HAP-1 (cell line): ENCODE measurements around the gene C1QTNF7.

ENCODE experiments used
- DNase-seq, 2 experiments: peaks; one replicate each; pipeline ENCODE4 v3.0.0-alpha.2; 2016 to 2020; ENCODE audit warnings: low spot score in 2 of 2
- H3K27me3 ChIP-seq: fragments of 250-450 bp; sonication (Bioruptor Pico); 2 replicates; pipeline ENCODE4 v1.5.1; 2020; ENCODE audit warnings: low read depth, mild to moderate bottlenecking, moderate library complexity
- H3K36me3 ChIP-seq: fragments of 250-450 bp; sonication (Bioruptor Pico); replicated peaks from 2 replicates; pipeline ENCODE4 v1.5.1; 2020; ENCODE audit warnings: mild to moderate bottlenecking
- H3K4me1 ChIP-seq: fragments of 250-450 bp; sonication (Bioruptor Pico); 2 replicates; pipeline ENCODE4 v1.5.1; 2020; ENCODE audit warnings: mild to moderate bottlenecking
- H3K4me3 ChIP-seq: fragments of 250-450 bp; sonication (Bioruptor Pico); 2 replicates; pipeline ENCODE4 v1.5.1; 2020; ENCODE audit warnings: mild to moderate bottlenecking, moderate library complexity
- H3K9me3 ChIP-seq: fragments of 250-450 bp; sonication (Bioruptor Pico); 2 replicates; pipeline ENCODE4 v1.5.1; 2020; ENCODE audit warnings: mild to moderate bottlenecking, moderate library complexity
- in situ Hi-C: fragments of 300-500 bp; cut with MboI; formaldehyde crosslinking; loops from 3 replicates; pipeline ENCODE4 v1.14.3; 2020; ENCODE audit warnings: low sequenced_read_pairs, inconsistent platforms, mixed read lengths

C1QTNF7 gene, protein sequence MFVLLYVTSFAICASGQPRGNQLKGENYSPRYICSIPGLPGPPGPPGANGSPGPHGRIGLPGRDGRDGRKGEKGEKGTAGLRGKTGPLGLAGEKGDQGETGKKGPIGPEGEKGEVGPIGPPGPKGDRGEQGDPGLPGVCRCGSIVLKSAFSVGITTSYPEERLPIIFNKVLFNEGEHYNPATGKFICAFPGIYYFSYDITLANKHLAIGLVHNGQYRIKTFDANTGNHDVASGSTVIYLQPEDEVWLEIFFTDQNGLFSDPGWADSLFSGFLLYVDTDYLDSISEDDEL

DNA sequence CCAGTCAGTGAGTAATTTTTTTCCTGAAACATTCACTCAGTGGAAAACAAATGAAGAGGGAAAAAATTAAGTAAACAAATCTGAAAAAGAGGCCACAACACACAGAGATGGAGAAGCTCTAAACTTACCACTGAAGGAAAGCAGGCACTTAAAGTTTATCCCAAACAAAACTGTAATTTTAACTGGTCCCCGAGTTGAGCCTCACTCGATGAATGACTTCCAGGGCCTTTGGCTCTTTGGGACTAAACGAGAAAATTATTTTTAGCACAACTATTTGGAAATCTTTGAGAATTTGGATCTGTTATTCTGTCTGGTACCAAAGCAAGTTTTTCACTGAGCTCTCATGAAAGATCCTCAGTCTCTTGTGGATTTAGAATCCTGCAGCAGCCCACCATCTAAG is at the start of gene C1QTNF7:
TSS of gene C1QTNF7 (plus strand) at position 333 of the 400 bp plus-strand sequence. CDS start 7,711 bp downstream, outside the sequence.
- H3K36me3 ChIP-seq, result no peaks in the 10 kb centered on the region
- H3K4me1 ChIP-seq, result no peaks in the 10 kb centered on the region
- H3K9me3 ChIP-seq, result no peaks in the 10 kb centered on the region
- in situ Hi-C loops, result no loop called here
- no peak for DNase-seq
- no peaks in the 10 kb centered on the region; the same call in 1 of the 2 replicates for H3K27me3 ChIP-seq
- no peak within 1 kb of the TSS for H3K4me3 ChIP-seq

DNA sequence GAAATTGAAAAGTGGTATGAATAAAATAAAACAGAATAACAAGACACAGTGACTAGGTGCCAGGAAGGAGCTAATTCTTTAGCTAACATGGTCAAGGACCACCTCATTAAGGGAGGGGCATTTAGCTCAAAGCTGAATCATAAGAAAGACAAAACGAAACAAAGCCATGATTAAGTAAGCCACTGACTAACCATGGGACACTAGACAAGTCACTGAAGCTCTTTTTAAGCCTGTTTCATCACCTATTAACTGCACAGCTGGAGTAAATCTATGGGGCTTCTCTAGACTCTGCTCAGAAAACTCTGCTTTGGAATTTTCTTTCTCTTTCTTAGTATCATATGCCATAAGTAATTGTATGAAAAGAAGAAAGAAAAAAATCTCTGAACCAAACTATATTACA is 49.8 kb upstream of the C1QTNF7 start:
- Histone ChIP-seq H3K9me3 (no peaks in the 10 kb centered on the region), H3K4me1 (peaks cover 14% of the 10 kb centered on the region), H3K27me3 (no peaks in the 10 kb centered on the region), H3K36me3 (no peaks in the 10 kb centered on the region), H3K4me3 (no peak overlapping the region)
- in situ Hi-C loops, result no loop called here
- no peak for DNase-seq

DNA sequence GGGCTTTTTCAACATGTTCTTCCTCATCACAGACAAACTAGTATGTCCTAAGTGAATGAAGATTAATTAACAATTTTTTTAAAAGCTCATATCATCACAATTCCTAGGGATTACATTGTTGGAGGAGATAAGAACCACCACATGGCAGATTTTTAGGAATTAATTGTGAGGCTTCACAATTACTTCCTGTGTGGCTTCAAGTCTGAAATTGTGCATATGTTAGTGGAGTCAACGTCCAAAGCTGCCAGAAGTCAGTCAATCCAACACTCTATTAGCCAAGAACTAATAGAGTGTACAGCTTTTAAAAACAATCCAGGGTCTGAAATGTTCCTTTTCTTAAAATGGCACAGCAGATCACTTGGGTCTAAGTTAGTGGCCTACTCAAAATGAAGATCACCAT is 49.3 kb upstream of the C1QTNF7 start:
- peaks cover 14% of the 10 kb centered on the region for H3K4me1 ChIP-seq
- no peak overlapping the region for H3K4me3 ChIP-seq
- H3K36me3 ChIP-seq, result no peaks in the 10 kb centered on the region
- in situ Hi-C loops, result no loop called here
- no peak for DNase-seq
- H3K27me3 ChIP-seq, result no peaks in the 10 kb centered on the region
- H3K9me3 ChIP-seq, result no peaks in the 10 kb centered on the region

DNA sequence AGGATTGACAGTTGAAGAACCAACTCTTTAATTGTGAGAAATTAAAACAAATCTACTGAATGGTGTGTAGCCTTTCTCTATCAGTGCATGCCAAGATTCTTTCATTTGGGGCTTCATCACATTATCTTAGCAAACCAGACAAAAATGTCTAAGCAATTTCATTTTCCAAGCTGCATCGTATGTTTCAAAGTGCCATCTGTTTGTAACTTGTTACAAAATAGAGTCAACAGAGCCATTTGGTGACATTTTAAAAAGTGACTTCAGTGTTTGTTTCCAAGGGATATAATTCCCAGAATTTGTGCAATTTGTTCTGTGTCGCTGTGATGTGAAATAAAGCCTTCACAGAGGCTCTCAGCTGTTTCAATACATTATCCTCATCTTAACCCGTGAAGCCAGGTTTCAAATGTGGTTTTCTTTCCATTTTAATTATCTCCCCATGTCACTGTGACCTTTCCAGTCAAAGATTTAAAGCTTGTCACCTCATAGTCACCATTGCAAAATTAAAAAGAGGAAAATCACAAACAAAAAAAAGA is 46.0 kb upstream of the C1QTNF7 start:
- Histone ChIP-seq H3K27me3 (no peaks in the 10 kb centered on the region), H3K9me3 (no peaks in the 10 kb centered on the region), H3K4me3 (no peak overlapping the region), H3K4me1 (peaks cover 5% of the 10 kb centered on the region), H3K36me3 (no peaks in the 10 kb centered on the region)
- no peak for DNase-seq
- in situ Hi-C loops, result no loop called here

DNA sequence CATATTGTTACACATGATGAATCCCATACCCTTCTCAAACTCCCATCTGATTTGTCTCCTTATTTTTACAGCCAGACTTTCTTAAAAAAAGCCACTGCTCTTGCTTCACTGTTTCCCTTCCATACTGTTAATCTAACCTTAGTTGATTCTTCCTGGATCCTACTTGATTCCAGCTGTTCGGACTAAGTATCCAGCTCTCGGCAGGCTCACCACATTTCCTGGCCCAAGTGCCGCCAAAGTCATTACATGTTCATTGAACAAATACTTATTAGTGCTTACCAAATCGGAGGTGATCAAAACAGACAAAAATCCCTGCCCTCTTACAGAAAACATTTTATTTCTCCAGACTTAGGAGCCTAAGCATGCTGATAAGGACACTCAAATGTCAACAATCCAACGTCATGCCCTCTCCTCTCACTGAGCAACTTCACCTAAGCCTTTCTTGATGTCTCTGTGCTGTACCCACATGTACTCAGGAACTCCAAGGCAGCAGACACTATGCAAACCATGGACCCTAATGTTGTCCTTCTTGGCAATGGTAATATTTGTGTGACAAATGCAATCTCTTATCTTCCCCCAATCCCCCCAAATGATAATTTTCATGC is 45.1 kb upstream of the C1QTNF7 start:
- no peaks in the 10 kb centered on the region for H3K27me3 ChIP-seq
- no peak for DNase-seq
- no peaks in the 10 kb centered on the region for H3K4me1 ChIP-seq
- in situ Hi-C loops, result no loop called here
- H3K9me3 ChIP-seq, result no peaks in the 10 kb centered on the region
- no peaks in the 10 kb centered on the region for H3K36me3 ChIP-seq
- no peak overlapping the region for H3K4me3 ChIP-seq

DNA sequence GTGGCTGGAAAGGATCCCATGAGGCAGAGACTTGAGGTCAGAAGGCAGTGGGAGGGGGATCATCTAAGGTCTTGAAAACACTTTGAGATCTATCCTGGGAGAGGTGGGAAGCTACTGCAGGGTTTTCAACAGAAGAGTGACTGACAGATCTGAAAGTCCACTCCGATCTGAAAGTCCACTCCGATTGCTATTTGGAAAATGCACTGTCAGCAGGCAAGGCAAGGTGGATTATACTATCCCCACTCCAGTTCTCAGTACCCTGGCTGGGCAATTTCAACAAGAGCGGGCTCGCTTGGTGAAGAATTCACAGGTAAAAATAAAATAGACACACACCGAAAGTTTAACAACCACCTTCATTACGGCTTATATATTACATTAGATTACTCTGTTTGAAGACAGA is 42.3 kb upstream of the C1QTNF7 start:
- Histone ChIP-seq H3K4me1 (no peaks in the 10 kb centered on the region), H3K4me3 (no peak overlapping the region), H3K27me3 (no peaks in the 10 kb centered on the region), H3K9me3 (no peaks in the 10 kb centered on the region), H3K36me3 (no peaks in the 10 kb centered on the region)
- in situ Hi-C loops, result no loop called here
- no peak for DNase-seq

DNA sequence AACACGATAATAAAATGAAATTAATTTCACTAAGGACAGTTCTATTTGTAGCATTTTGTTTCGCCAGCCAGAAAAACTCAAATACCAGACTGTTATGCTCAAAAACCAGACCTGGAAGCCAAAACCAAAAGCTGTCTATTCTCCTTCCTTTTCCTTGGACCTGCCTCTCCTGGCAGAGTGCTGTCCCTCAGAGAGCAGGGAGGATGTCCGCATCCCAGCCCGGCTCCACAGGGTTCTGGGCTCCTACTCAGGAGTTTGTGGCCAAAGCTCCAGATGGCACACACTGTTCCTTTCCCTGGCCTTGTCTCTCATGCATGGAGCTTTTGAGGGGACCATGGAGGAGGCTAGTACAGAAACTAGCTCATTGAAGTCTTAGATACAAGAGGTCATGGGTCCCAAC is 41.9 kb upstream of the C1QTNF7 start:
- H3K4me1 ChIP-seq, result no peaks in the 10 kb centered on the region
- no peak overlapping the region for H3K4me3 ChIP-seq
- no peaks in the 10 kb centered on the region for H3K36me3 ChIP-seq
- no peak for DNase-seq
- no peaks in the 10 kb centered on the region for H3K27me3 ChIP-seq
- no peaks in the 10 kb centered on the region for H3K9me3 ChIP-seq
- in situ Hi-C loops, result no loop called here

DNA sequence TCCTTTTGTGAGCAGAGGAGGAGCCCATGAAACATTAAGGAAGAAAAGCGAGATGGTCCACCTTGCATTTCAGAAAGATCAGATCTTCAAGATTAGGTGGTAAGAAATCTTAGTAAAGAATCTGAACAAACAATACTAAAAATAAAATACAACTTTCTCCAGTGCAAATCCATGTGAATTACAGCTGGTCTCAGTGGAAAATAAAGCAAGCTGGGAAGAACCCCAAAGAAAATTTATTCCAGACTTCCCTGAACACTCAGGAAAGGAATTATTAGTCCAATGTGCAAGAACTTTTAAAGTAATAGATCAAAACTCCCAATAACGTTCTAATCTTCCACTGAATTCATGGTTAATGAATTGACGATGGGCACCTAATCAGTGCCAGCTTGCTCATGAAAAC is 37.3 kb upstream of the C1QTNF7 start:
- Histone ChIP-seq H3K36me3 (no peaks in the 10 kb centered on the region), H3K4me3 (no peak overlapping the region), H3K27me3 (no peaks in the 10 kb centered on the region), H3K4me1 (no peaks in the 10 kb centered on the region), H3K9me3 (no peaks in the 10 kb centered on the region)
- in situ Hi-C loops, result loop anchor here (10.0 kb wide), 1 partner anchor 156 kb away; no protein-coding TSS in a partner anchor
- DNase-seq, result no peak

DNA sequence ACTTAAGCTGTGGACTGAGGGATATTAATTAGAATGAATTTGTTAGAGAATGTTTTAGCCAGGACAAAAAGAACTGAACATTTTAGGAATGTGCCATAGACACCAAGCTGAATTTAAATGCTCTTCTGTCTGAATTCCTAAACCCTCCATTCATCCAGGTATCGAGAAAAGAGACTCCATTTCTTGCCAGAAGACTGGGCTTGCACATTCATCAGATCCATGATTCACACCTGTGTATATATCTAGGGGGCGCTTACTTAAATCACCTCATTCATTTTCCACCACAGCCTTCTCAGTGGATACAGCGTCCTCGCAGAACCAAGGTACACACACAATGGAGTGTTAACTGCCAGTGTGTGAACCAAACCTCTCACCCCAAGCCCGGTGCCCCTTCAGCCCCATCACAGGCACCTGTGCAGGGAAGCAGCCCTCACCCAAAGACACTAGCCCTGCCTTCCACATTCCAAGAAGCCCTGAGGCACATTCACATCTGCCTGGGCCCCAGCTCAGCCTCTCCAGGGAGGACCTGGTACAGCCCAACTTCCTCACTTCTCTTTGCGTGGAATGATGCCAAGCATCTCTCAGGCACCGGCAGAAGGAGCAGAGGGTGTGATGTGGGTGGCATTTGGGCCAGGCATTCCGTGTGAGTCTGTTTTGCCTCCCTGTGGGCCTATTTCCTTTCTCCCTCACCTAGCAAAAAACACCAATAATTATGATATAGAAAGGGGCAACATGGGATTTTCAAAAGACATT is 35.6 kb upstream of the C1QTNF7 start:
- Histone ChIP-seq H3K27me3 (no peaks in the 10 kb centered on the region), H3K9me3 (no peaks in the 10 kb centered on the region), H3K36me3 (no peaks in the 10 kb centered on the region), H3K4me1 (no peaks in the 10 kb centered on the region), H3K4me3 (no peak overlapping the region)
- DNase-seq, result no peak
- in situ Hi-C loops, result loop anchor here (10.0 kb wide), 1 partner anchor 157 kb away; no protein-coding TSS in a partner anchor

DNA sequence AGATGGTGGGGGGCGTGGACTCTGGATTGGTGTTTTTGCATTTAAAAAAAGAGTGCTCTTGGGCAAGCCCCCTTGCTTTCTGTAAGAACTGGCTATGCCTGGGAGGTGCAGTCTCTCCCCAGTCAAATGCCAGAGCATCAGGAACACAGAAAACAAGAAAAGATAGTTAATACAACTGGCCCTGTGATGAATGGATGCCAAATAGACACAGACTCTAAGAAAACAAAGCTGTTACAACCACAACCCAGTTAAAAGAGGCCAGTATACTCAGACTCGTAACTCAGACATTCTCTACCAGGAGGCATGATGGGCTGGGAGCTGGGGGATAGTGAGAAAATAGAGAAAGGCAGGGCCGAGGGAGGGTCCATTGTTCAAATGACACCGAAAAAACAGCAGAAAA is 32.5 kb upstream of the C1QTNF7 start:
- H3K4me1 ChIP-seq, result 0 out of 2 replicates have a peak, but pooled peaks cover 3% of the 10 kb centered on the region
- no peak overlapping the region for H3K4me3 ChIP-seq
- no peak for DNase-seq
- H3K36me3 ChIP-seq, result no peaks in the 10 kb centered on the region
- in situ Hi-C loops, result loop anchor here (10.0 kb wide), 1 partner anchor 161 kb away; no protein-coding TSS in a partner anchor
- H3K27me3 ChIP-seq, result no peaks in the 10 kb centered on the region
- H3K9me3 ChIP-seq, result no peaks in the 10 kb centered on the region

DNA sequence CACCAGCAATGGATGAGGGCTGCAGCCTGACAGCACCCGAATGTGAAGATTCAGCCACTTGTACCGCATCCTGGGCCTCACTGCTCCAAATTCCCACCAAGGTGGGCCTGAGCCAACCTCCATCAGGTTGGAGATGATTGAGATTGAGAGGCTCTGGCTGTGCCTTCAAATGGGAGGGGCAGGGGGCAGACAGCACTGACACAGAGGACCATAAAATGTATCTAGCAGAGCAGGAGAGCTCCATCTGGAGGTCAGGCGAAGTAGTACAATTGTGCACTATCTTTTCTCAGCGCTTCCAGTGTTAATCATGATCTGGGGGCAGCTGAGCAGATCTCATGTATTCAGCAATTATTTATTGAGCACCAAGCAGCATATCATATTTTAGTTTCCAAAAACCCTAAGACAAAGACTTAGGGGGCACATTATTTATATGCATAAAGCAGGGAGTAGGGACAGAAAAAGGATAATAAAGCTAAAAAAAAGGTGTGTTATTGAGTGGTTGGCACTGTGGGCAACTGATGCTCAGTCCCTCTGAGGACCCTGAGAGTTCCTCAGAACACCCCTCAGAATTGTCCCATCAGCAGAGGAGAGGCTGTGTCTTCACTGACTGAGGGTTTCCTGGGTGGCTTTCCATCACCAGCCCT is 31.6 kb upstream of the C1QTNF7 start:
- peaks cover 7% of the 10 kb centered on the region; the same call in 1 of the 2 replicates for H3K4me1 ChIP-seq
- in situ Hi-C loops, result loop anchor here (10.0 kb wide), 1 partner anchor 161 kb away; no protein-coding TSS in a partner anchor

DNA sequence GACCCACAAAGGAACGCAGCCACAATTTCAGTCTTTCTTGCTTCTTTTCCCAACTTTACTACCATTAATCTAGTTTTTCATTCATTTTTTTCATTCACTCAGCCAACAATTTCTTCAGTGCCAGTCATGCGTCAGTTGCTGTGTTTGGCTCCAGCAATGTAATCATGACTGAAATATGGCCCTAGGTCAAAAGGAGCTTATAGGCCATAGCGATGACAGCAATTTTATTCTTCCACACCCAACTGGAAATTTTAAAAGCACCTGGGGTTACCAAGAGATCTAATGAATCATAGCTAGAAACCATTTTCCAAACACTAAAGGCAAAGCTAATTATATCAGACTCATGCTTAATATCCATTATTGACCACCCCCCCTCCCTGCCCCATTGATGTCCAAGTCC is 29.8 kb upstream of the C1QTNF7 start:
- no peak for DNase-seq
- H3K9me3 ChIP-seq, result no peaks in the 10 kb centered on the region
- peaks cover 7% of the 10 kb centered on the region; the same call in 1 of the 2 replicates for H3K4me1 ChIP-seq
- peaks cover 2% of the 10 kb centered on the region; the same call in 1 of the 2 replicates for H3K27me3 ChIP-seq
- H3K36me3 ChIP-seq, result no peaks in the 10 kb centered on the region
- no peak overlapping the region for H3K4me3 ChIP-seq
- in situ Hi-C loops, result loop anchor here (10.0 kb wide), 1 partner anchor 163 kb away; no protein-coding TSS in a partner anchor

More for the DNA sequence above, 31.6 kb upstream of the C1QTNF7 start:
- DNase-seq, result peak; percentile 51 to 70
- Histone ChIP-seq H3K4me3 (no peak overlapping the region), H3K27me3 (no peaks in the 10 kb centered on the region), H3K36me3 (no peaks in the 10 kb centered on the region), H3K9me3 (no peaks in the 10 kb centered on the region)

DNA sequence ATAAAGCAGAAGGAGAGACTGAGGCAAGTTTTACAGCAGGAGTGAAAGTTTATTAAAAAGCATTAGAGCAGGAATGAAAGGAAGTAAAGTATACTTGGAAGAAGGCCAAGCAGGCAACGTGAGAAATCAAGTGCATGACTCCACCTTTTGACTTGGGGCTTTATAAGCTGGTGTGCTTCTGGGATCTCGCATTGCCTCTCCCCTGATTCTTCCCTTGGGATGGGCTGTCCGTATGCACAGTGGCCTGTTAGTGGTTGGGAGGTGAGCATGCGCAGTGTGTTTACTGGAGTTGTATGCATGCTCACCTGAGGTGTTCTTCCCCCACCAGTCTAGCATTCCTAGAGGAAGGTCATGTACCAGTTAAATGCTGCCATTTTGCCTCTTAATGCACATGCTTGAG is 29.1 kb upstream of the C1QTNF7 start:
- Histone ChIP-seq H3K4me1 (peaks cover 7% of the 10 kb centered on the region; the same call in 1 of the 2 replicates), H3K36me3 (no peaks in the 10 kb centered on the region), H3K27me3 (peaks cover 2% of the 10 kb centered on the region; the same call in 1 of the 2 replicates), H3K9me3 (no peaks in the 10 kb centered on the region), H3K4me3 (no peak overlapping the region)
- in situ Hi-C loops, result loop anchor here (10.0 kb wide), 1 partner anchor 164 kb away; no protein-coding TSS in a partner anchor
- DNase-seq, result no peak
